ELF-1 (cell line): Measurements from ENCODE around the gene LRRK2.
"Not testable (repeated sequence)": the region's sequence is repeated elsewhere in the genome, so short reads cannot be mapped to it uniquely, and the experiment has no call there.

Experiments used
- DNase-seq: peaks from one replicate; pipeline ENCODE4 v3.0.0-alpha.2; 2016; ENCODE audit warnings: low read depth, low spot score

The LRRK2 gene

GRCh38 chr12:40212566-40212965 lies 12.2 kb upstream of the LRRK2 start:
- DNase-seq, result no peak

GRCh38 chr12:40215982-40216381 lies 8.8 kb upstream of the LRRK2 start:
- no peak for DNase-seq

- no peak for DNase-seq
These were observed 8.1 kb upstream of the LRRK2 start for GRCh38 chr12:40216516-40217288.

GRCh38 chr12:40219760-40220159 lies 5.0 kb upstream of the LRRK2 start:
- DNase-seq, result no peak

- no peak for DNase-seq
These were observed 2.5 kb upstream of the LRRK2 start for GRCh38 chr12:40222247-40222646.

- no peak for DNase-seq
These were observed 1.2 kb upstream of the LRRK2 start for GRCh38 chr12:40223646-40224045.

GRCh38 chr12:40225337-40225983 lies 663 bp downstream of the LRRK2 start:
- DNase-seq, result no peak

- no peak for DNase-seq
These were observed 1.3 kb downstream of the LRRK2 start for GRCh38 chr12:40225984-40226602.

GRCh38 chr12:40226705-40227104 lies 1.9 kb downstream of the LRRK2 start:
- DNase-seq, result no peak

- no peak for DNase-seq
These were observed 2.6 kb downstream of the LRRK2 start for GRCh38 chr12:40227447-40227846.

- DNase-seq, result no peak
These were observed 3.9 kb downstream of the LRRK2 start for GRCh38 chr12:40228727-40229126.

GRCh38 chr12:40229690-40230651 lies 5.2 kb downstream of the LRRK2 start:
- DNase-seq, result no peak

GRCh38 chr12:40232602-40233001 lies 7.8 kb downstream of the LRRK2 start:
- DNase-seq, result no peak

GRCh38 chr12:40233741-40234367 lies 9.1 kb downstream of the LRRK2 start:
- DNase-seq, result no peak

- no peak for DNase-seq
These were observed 11.6 kb downstream of the LRRK2 start for GRCh38 chr12:40236357-40236850.

GRCh38 chr12:40238266-40238902 lies 13.6 kb downstream of the LRRK2 start:
- no peak for DNase-seq

- no peak for DNase-seq
These were observed 14.2 kb downstream of the LRRK2 start for GRCh38 chr12:40238979-40239378.

- no peak for DNase-seq
These were observed 16.0 kb downstream of the LRRK2 start for GRCh38 chr12:40240779-40241178.

GRCh38 chr12:40241741-40242140 lies 16.9 kb downstream of the LRRK2 start:
- no peak for DNase-seq

GRCh38 chr12:40244526-40245156 lies 19.8 kb downstream of the LRRK2 start:
- not testable (repeated sequence) for DNase-seq
